Nephron progenitor cell (in vitro differentiated cells): ENCODE measurements around the gene MYBBP1A.

Source experiments
- DNase-seq: peaks from one replicate; pipeline ENCODE4 v3.0.0; 2021
- H3K27ac Mint-ChIP-seq: 2 replicates; pipeline ENCODE4 v1.8.0; 2021; ENCODE audit warnings: mild to moderate bottlenecking, moderate library complexity, mixed read lengths
- H3K27me3 Mint-ChIP-seq: 2 replicates; pipeline ENCODE4 v1.8.0; 2021; ENCODE audit warnings: mild to moderate bottlenecking, low read depth, mixed read lengths; ENCODE audit not compliant: poor library complexity
- H3K36me3 Mint-ChIP-seq: 2 replicates; pipeline ENCODE4 v1.8.0; 2021; ENCODE audit warnings: low read depth, mixed read lengths
- H3K4me1 Mint-ChIP-seq: 2 replicates; pipeline ENCODE4 v1.8.0; 2021; ENCODE audit warnings: mixed read lengths
- H3K4me3 Mint-ChIP-seq: 2 replicates; pipeline ENCODE4 v1.8.0; 2021; ENCODE audit warnings: mild to moderate bottlenecking, moderate library complexity, mixed read lengths
- H3K9me3 Mint-ChIP-seq: 2 replicates; pipeline ENCODE4 v1.8.0; 2021; ENCODE audit warnings: mild to moderate bottlenecking, moderate library complexity, mixed read lengths
- CTCF ChIP-seq: fragments of 200-600 bp; sonication (generic); IDR thresholded peaks from 2 replicates; pipeline ENCODE4 v1.5.0; 2021; ENCODE audit warnings: antibody characterized with exemption

The MYBBP1A gene

GRCh38 chr17:4512156-4513112, 42.8 kb downstream of the MYBBP1A start:
- DNase-seq: no peak
- Mint-ChIP-seq H3K27me3 (peaks cover 20% of the 10 kb centered on the region), H3K4me3 (no peak overlapping the region), H3K36me3 (no peaks in the 10 kb centered on the region), H3K27ac (no peak overlapping the region), H3K4me1 (peaks cover 44% of the 10 kb centered on the region), H3K9me3 (no peaks in the 10 kb centered on the region)
- TF ChIP-seq CTCF: no peak

- H3K27ac Mint-ChIP-seq: peak overlapping the region; percentile 29
- no peak for DNase-seq
- H3K4me3 Mint-ChIP-seq: no peak overlapping the region
- H3K36me3 Mint-ChIP-seq: no peaks in the 10 kb centered on the region
- TF ChIP-seq CTCF: no peak
- peaks cover 20% of the 10 kb centered on the region for H3K27me3 Mint-ChIP-seq
- H3K4me1 Mint-ChIP-seq: peaks cover 40% of the 10 kb centered on the region
- no peaks in the 10 kb centered on the region for H3K9me3 Mint-ChIP-seq
Measured at GRCh38 chr17:4511199-4511932, 43.8 kb downstream of the MYBBP1A start.

GRCh38 chr17:4510618-4510941, 44.6 kb downstream of the MYBBP1A start:
- Mint-ChIP-seq H3K4me1 (peaks cover 38% of the 10 kb centered on the region), H3K4me3 (no peak overlapping the region), H3K27ac (no peak overlapping the region), H3K9me3 (no peaks in the 10 kb centered on the region), H3K36me3 (no peaks in the 10 kb centered on the region), H3K27me3 (peaks cover 24% of the 10 kb centered on the region)
- no peak for TF ChIP-seq CTCF
- DNase-seq: no peak

GRCh38 chr17:4509923-4510617, 45.1 kb downstream of the MYBBP1A start:
- no peaks in the 10 kb centered on the region for H3K36me3 Mint-ChIP-seq
- no peak for TF ChIP-seq CTCF
- no peak for DNase-seq
- H3K27me3 Mint-ChIP-seq: peaks cover 27% of the 10 kb centered on the region
- H3K4me3 Mint-ChIP-seq: no peak overlapping the region
- H3K9me3 Mint-ChIP-seq: no peaks in the 10 kb centered on the region
- peaks cover 38% of the 10 kb centered on the region for H3K4me1 Mint-ChIP-seq
- H3K27ac Mint-ChIP-seq: no peak overlapping the region

GRCh38 chr17:4509401-4509800, 45.8 kb downstream of the MYBBP1A start:
- H3K4me1 Mint-ChIP-seq: peaks cover 37% of the 10 kb centered on the region

More at GRCh38 chr17:4509401-4509800, 45.8 kb downstream of the MYBBP1A start:
- H3K36me3 Mint-ChIP-seq: no peaks in the 10 kb centered on the region
- H3K27ac Mint-ChIP-seq: no peak overlapping the region
- no peak for DNase-seq
- H3K4me3 Mint-ChIP-seq: no peak overlapping the region
- no peaks in the 10 kb centered on the region for H3K9me3 Mint-ChIP-seq
- TF ChIP-seq CTCF: no peak
- peaks cover 34% of the 10 kb centered on the region for H3K27me3 Mint-ChIP-seq
